Islet of Langerhans (tissue), 1 donor: ENCODE data around the gene HIF1A.
A peak's percentile ranks its signal among the peaks of the same experiment; 100 is the strongest.
"Not testable (repeated sequence)": the region's sequence is repeated elsewhere in the genome, so short reads cannot be mapped to it uniquely, and the experiment has no call there.

Experiments used
- FAIRE-seq: peaks from one replicate; lab custom pipeline; 2011; peaks lifted over from hg19 to GRCh38; lab: Jason Lieb, UNC

HIF1A gene

DNA sequence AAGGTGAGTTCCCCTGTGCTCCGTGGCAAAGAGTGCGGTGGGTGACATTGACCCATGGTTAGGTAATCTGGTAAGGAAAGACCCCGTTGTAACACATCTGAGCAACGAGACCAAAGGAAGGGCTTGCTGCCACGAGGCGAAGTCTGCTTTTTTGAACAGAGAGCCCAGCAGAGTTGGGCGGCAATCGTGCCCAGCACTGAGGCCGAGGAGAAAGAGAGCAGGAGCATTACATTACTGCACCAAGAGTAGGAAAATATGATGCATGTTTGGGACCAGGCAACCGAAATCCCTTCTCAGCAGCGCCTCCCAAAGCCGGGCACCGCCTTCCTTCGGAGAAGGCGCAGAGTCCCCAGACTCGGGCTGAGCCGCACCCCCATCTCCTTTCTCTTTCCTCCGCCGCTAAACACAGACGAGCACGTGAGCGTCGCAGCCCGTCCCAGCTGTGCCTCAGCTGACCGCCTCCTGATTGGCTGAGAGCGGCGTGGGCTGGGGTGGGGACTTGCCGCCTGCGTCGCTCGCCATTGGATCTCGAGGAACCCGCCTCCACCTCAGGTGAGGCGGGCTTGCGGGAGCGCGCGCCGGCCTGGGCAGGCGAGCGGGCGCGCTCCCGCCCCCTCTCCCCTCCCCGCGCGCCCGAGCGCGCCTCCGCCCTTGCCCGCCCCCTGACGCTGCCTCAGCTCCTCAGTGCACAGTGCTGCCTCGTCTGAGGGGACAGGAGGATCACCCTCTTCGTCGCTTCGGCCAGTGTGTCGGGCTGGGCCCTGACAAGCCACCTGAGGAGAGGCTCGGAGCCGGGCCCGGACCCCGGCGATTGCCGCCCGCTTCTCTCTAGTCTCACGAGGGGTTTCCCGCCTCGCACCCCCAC, at the start of gene HIF1A:
HIF1A (plus strand) TSS at position 684 of the 865 bp plus-strand sequence. CDS start 292 bp downstream, outside the sequence.
- FAIRE-seq: peak; percentile 55

- FAIRE-seq: no peak
Observed at GRCh38 chr14:61646366-61647116, 48.8 kb upstream of the HIF1A start.

DNA sequence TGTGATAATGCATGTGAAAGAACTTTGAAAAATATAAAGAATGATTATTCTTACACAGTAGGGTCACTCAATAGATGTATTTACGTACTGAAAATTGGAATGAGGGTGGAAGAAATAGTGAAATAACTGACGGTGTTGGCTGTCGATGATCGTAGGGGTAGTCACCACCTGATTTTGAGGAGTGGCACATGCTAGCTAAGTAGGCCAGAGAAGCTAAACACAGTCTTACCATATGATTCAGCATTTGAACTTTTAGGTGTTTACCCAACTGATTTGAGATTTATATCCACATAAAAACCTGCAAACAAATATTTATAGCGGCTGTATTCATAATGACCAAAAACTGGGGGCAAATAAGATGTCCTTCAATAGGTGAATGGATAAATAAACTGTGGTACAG, 47.6 kb upstream of the HIF1A start:
- FAIRE-seq: no peak

DNA sequence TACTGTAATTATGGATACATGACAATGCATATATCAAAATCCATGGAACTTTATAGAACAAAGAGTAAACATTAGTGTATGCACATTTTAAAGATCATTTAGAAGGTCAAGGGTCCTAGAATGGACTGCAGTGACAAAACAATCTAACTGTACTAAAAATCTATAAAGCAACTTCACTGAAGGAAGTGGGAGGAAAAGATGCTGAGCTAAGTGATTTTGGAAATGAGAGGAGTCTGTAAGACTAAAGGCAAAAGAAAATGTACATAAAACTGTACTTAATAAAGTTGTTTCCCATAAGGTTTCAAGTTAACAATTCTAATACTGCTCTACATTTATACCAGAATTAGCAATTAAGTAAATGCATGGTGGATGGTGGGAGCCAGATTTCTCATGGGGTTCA, 46.9 kb upstream of the HIF1A start:
- no peak for FAIRE-seq

- no peak for FAIRE-seq
Observed at GRCh38 chr14:61649283-61649682, 46.0 kb upstream of the HIF1A start.

- no peak for FAIRE-seq
Observed at GRCh38 chr14:61651355-61651754, 44.0 kb upstream of the HIF1A start.

DNA sequence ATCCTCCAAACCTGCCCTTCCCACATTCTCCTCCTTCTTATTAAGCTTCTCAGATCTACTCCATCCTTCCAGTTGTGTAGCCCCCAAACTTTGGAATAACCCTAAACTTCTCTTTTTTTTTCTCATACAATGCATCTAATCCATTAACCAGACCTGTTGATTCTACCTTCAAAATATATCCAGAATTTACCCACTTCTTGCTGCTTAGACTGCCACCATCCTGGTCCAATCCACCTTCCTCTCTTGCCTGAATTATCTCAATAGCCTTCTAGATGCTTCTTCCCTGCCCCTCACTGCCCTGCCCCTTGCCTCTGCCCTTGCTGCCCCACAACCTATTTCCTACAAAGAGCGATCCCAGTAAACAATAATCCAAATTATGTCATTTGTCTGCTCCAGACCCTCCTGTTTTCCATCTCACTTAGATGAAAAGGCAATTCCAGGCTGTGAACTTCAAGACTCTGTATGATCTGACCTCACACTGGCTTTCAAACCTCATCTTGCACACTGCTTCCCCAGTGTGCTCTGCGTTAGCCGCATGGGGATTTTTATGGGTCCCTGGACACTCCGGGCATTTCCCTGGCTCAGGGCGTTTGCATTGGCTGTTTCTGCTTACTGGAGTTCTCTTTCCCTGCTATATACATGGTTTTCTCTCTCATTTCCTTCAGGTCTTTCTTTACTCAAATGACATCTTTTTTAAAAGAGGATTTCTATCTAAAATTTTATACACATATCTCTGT, 42.6 kb upstream of the HIF1A start:
- no peak for FAIRE-seq

GRCh38 chr14:61653507-61653906, 41.8 kb upstream of the HIF1A start:
- no peak for FAIRE-seq

DNA sequence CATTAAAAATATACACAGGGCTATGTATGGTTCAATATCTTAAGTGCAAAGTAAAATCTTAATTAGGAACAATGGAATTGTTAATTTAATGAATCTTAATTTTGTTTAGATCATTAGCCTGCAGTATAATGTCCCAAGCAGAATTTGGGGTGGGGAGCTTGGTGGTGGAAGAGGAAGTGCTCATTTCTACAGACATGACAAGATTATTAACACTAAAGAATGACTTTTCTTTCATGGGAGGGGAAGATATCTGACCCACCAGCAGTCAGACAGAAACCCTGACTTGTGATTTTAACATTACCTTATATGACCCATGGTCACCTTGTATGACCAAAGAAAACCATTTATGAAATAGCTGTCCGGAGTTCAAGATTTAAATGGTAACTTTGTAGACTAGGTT, 41.3 kb upstream of the HIF1A start:
- FAIRE-seq: no peak

GRCh38 chr14:61655777-61656176, 39.5 kb upstream of the HIF1A start:
- FAIRE-seq: no peak

DNA sequence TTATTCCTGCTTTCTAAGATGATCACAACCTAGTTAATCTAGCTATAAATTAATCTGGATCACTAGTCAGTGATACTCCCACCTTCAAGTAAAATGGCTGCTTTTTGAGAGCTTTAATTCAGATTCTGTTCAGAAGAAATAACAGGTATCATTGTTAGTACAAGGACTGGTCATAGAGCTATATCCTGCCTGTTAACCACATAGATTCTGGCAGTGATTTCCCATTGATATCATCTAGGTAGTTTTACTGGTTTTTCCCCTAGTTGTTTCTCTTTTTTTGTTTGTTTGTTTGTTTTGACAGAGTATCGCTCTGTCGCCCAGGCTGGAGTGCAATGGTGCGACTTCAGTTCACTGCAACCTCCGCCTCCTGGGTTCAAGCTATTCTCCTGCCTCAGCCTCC, 39.0 kb upstream of the HIF1A start:
- FAIRE-seq: no peak

- not testable (repeated sequence) for FAIRE-seq
Observed at GRCh38 chr14:61658111-61658510, 37.2 kb upstream of the HIF1A start.

DNA sequence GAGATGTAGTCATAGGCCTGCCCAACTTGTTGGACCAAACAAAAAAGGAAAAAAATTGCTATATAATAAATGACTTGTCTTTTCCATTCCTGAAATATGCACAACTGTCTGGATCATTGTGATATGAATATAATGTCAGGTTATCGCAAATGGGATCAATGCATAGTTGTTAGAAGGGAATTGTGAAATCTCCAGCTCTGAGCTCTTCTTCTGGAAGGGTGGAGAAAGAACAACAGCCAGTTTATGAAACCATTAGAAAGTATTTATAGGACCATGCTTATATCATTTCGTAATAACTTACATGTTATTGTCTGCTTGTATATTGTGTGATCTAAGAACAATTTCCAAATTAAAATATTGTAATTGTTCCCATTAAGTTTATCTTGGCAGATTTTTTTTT, 35.7 kb upstream of the HIF1A start:
- no peak for FAIRE-seq

DNA sequence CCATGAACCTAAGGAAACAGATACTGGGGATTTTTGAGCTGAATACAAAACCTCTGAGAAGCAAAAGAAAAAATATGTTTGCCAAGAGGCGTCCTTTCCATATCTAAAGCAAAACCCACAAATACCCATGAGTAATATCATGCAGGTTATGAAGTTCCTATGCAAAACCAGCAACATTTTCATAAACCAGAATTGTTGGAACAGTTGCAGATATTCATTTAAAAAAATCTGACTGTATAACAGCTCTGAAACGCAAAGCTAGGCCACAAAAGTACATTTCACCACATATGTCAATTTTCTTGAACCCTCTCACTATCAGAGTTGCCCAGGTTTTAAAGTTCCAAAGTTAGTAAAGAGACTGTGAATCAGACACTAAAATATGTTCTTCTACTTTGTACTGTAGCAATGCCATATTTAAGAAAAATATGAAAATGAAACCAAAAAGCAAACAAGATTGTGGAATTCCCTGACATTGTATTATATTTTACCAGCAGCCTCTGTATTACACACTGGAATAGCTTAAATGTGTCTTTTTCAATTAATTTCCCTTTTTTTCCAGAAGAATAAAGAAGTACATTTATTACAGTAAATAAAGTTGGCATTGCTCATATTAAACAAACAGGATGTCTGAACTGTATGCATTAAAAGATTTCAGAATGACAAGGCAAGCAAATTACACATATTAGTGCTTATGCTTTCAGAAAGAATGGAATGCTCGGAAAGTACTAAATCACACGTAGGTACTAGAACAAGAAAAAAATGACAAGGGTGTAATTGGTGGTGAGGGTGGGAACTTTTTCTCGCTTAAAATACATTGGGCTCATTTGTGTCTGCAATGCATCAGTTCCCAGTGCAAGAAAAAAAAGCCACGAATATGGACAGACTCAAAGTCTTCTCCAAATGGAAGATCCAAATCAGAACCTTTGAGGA, 33.6 kb upstream of the HIF1A start:
- FAIRE-seq: no peak

DNA sequence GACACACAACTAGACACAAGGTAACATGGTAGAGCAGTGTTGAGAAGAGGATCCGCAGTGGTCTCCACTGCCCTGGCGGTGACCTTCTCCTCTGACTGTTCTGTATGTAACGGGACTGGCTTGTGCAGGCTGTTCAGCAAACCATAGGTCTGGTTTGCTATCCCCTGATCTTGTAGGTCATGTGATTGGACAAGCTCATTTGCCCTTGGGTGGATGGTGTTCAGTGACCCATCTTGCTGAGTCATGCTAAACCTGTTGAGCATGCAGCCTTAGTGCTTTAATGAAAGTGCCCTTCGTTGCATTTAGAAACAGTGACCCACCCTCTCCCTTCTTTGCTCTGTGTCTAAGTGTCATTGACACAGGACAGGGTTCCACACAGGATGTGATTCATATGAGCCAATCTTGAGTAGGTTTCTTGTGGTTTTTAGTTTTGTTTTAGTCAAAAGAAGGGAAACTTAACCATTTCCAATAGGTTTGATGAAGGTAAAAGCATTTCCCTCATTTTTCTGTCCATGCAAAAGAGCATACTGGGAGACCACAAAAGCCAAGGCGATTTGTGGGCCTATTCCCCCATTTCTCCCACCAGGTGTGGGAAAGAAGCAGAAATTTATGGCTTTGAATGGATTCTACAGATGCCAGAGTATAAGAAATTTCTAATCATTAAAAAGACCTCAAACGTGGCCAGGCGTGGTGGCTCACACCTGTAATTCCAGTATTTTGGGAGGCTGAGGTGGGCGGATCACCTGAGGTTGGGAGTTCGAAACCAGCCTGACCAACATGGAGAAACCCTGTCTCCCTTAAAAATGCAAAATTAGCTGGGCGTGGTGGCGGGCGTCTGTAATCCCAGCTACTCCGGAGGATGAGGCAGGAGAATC, 32.6 kb upstream of the HIF1A start:
- no peak for FAIRE-seq

DNA sequence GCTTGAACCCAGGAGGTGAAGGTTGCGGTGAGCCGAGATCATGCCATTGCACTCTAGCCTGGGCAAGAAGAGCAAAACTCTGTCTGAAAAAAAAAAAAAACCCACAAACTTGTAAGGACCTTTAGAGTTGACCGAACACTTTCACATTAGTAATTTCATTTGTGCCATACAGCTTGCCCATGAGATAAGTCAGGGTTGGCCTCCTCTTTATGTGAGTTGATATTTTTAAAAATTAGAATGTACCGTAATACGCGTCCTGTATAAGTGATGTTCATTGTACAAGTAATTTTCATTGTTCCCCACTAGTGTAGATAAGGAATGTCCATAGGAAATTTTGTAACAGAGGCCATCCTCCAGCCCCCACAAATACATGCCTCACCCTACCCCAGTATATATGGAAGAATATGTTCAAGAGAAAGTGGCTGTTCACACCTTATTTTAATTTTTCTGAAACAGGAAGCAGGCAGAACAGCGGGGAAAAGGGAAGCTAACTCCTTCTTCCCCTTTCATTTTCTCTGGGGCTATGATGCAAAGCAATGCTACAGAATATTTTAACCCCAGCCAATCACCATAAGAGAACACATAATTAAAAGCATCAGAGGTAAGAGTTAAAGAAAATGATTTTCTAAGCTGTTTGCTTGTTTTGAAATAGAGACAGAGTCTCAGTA, 31.9 kb upstream of the HIF1A start:
- no peak for FAIRE-seq

- FAIRE-seq: no peak
Observed at GRCh38 chr14:61668282-61668681, 27.0 kb upstream of the HIF1A start.

GRCh38 chr14:61670576-61670975, 24.7 kb upstream of the HIF1A start:
- FAIRE-seq: no peak

- no peak for FAIRE-seq
Observed at GRCh38 chr14:61671082-61671481, 24.2 kb upstream of the HIF1A start.

DNA sequence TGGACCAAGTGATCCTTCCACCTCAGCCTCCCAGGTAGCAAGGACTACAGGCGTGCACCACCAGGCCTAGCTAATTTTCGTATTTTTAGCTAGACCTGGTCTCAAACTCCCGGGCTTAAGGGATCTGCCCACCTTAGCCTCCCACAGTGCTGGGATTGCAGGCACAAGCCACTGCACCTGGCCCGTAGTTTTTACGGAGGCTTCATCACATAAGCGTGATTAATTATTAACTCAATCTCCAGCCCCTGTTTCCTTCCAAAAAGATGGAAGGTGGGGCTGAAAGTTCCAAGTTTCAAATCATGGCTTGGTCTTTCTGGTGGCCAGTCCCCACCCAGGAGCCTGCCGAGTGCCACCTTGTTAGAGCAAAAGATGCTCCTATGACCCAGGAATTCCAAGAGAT, 22.5 kb upstream of the HIF1A start:
- FAIRE-seq: no peak
